ENCODE results near the gene LIME1.

Gene LIME1

GRCh38 chr20:63735859-63736718 is at the start of gene LIME1:
Gene LIME1, plus strand, starts transcription at chr20:63736664. Its CDS starts 886 bp downstream, at chr20:63737550.
- peaks cover 33% of the 10 kb centered on the region for H3K36me3 ChIP-seq (ENCODE audit: control insufficient read depth, low read length)
- H3K27ac ChIP-seq (ENCODE audit: low read depth, low read length), result no peak within 1 kb of the TSS
- no peaks in the 10 kb centered on the region for H4K20me1 ChIP-seq (ENCODE audit: control insufficient read depth, insufficient read depth, low read depth, low read length)
- H3K4me2 ChIP-seq (ENCODE audit: low read length), result peak within 1 kb of the TSS; percentile 43
- no peaks in the 10 kb centered on the region for H3K9me2 ChIP-seq (replicated peaks; ENCODE audit: control insufficient read depth, low read length)
- no peaks in the 10 kb centered on the region for H3K27me3 ChIP-seq (ENCODE audit: control insufficient read depth, low read length)
- H3F3A ChIP-seq (ENCODE audit: control insufficient read depth, insufficient read depth), result peaks cover 7% of the 10 kb centered on the region; the same call in 1 of the 2 replicates
- no peaks in the 10 kb centered on the region; the same call in 1 of the 2 replicates for H3K9me3 ChIP-seq (ENCODE audit: control insufficient read depth, insufficient read depth, low read length)
- H3K4me3 ChIP-seq (ENCODE audit: low read length), result peak within 1 kb of the TSS; percentile 16; the same call in 1 of the 2 replicates
- TF ChIP-seq EZH2phosphoT487 (IDR thresholded peaks at IDR 0.05; ENCODE audit: borderline replicate concordance, low read length), result no peak
- no peak for TF ChIP-seq CTCF (IDR thresholded peaks at IDR 0.05; ENCODE audit: low read depth, low read length, poor library complexity, severe bottlenecking)
- peaks cover 44% of the 10 kb centered on the region for H3K4me1 ChIP-seq (ENCODE audit: control insufficient read depth, low read length)
- peaks cover 17% of the 10 kb centered on the region for H3K79me2 ChIP-seq (ENCODE audit: control insufficient read depth, low read length)

GRCh38 chr20:63687419-63688178 is 48.9 kb upstream of the LIME1 start:
- H3K27ac ChIP-seq (ENCODE audit: low read depth, low read length), result no peak overlapping the region

More at GRCh38 chr20:63687419-63688178, 48.9 kb upstream of the LIME1 start:
- Histone ChIP-seq H3K36me3 (ENCODE audit: control insufficient read depth, low read length) (peaks cover 5% of the 10 kb centered on the region; the same call in 1 of the 2 replicates), H3K9me3 (ENCODE audit: control insufficient read depth, insufficient read depth, low read length) (no peaks in the 10 kb centered on the region), H4K20me1 (ENCODE audit: control insufficient read depth, insufficient read depth, low read depth, low read length) (no peaks in the 10 kb centered on the region), H3K4me2 (ENCODE audit: low read length) (no peak overlapping the region), H3K4me1 (ENCODE audit: control insufficient read depth, low read length) (no peaks in the 10 kb centered on the region), H3F3A (ENCODE audit: control insufficient read depth, insufficient read depth) (no peaks in the 10 kb centered on the region), H3K9me2 (replicated peaks; ENCODE audit: control insufficient read depth, low read length) (no peaks in the 10 kb centered on the region), H3K79me2 (ENCODE audit: control insufficient read depth, low read length) (no peaks in the 10 kb centered on the region), H3K27me3 (ENCODE audit: control insufficient read depth, low read length) (no peaks in the 10 kb centered on the region), H3K4me3 (ENCODE audit: low read length) (no peak overlapping the region)
- TF ChIP-seq CTCF (IDR thresholded peaks at IDR 0.05; ENCODE audit: low read depth, low read length, poor library complexity, severe bottlenecking) (no peak), EZH2phosphoT487 (IDR thresholded peaks at IDR 0.05; ENCODE audit: borderline replicate concordance, low read length) (no peak)
